Esophagus squamous epithelium (tissue), 4 donors: ENCODE results near the gene SLAIN2.

Experiments
- POLR2A ChIP-seq, 4 donors: fragments of 450-650 bp; IDR thresholded peaks; one replicate each; pipeline ENCODE4 v1.6.1; 2017; ENCODE audit warnings: antibody characterized with exemption in 4 of 4, mild to moderate bottlenecking in 4 of 4, moderate library complexity in 3 of 4
- TF ChIP-seq, protein P1 (sequence below), 6 experiments: fragments of 450-650 bp in 4 of 6; fragments of 200-600 bp in 2 of 6; sonication (generic) in 2 of 6; IDR thresholded peaks; one replicate each; pipeline ENCODE4 v1.5.1; 2016 to 2019; ENCODE audit warnings: antibody characterized with exemption in 6 of 6, mild to moderate bottlenecking in 4 of 6, moderate library complexity in 4 of 6

DNA sequence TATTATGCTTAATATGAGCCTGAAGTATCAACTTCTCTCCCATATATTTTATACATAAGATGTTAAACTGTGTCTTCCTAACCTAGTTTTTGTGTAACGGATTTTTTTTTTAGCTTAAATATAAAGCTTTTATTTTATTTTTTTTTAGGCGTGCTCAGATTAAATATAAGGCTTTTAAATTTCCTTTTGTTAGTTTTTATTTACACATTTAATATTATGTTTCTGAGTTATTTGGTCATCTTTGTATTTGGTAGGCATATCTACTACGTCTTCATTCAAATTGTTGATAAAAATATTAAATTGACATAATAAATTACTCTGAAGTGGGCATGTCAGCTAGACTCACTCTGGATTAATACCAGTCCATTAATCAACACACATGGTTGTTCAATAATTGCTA, 4.2 kb downstream of the SLAIN2 start:
- TF ChIP-seq, protein P1, sequence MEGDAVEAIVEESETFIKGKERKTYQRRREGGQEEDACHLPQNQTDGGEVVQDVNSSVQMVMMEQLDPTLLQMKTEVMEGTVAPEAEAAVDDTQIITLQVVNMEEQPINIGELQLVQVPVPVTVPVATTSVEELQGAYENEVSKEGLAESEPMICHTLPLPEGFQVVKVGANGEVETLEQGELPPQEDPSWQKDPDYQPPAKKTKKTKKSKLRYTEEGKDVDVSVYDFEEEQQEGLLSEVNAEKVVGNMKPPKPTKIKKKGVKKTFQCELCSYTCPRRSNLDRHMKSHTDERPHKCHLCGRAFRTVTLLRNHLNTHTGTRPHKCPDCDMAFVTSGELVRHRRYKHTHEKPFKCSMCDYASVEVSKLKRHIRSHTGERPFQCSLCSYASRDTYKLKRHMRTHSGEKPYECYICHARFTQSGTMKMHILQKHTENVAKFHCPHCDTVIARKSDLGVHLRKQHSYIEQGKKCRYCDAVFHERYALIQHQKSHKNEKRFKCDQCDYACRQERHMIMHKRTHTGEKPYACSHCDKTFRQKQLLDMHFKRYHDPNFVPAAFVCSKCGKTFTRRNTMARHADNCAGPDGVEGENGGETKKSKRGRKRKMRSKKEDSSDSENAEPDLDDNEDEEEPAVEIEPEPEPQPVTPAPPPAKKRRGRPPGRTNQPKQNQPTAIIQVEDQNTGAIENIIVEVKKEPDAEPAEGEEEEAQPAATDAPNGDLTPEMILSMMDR (IDR thresholded peaks at IDR 0.05) = no peak
- TF ChIP-seq POLR2A (IDR thresholded peaks at IDR 0.05) = no peak
